Muscle of arm (tissue), 12 donors: Measurements from ENCODE around the gene DCAF11. TPM values are rescaled to one million over a fixed set of nuclear protein-coding genes. Genes with fewer than 3 reads are reported as not detected.
A peak's percentile ranks its signal among the peaks of the same experiment; 100 is the strongest.

Source experiments
- DNase-seq: peaks from one replicate; pipeline ENCODE4 v3.0.0-alpha.2; 2013
- polyA plus RNA-seq, 12 donors: library from polyadenylated mRNA; unstranded; fragments of 120-200 nt; gene quantifications; one replicate each; pipeline ENCODE4 v1.2.1, GENCODE V29; 2013; ENCODE audit not compliant: insufficient read length in 12 of 12

The DCAF11 gene
- polyA plus RNA-seq, 12 donors: 35.5 to 53.7 (median 40.5) TPM; not detected in 1

DNA sequence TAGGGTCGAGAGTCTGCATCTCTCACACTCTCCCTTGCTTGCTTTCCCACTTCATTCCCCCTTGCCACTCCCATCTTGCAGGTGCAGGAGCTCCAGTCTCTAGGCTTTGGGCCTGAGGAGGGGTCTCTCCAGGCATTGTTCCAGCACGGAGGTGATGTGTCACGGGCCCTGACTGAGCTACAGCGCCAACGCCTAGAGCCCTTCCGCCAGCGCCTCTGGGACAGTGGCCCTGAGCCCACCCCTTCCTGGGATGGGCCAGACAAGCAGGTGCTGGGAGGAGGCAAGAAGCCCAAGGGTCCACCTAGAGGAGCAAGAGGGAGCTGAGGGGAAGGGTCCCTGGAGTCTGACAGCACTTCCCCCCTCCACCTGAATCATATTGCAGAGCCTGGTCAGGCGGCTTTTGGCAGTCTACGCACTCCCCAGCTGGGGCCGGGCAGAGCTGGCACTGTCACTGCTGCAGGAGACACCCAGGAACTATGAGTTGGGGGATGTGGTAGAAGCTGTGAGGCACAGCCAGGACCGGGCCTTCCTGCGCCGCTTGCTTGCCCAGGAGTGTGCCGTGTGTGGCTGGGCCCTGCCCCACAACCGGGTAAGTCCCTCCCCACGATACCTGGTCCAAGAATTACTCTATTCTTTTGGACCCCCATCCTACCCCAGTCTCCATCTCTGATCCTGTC lies 37.0 kb downstream of the DCAF11 start:
- DNase-seq: no peak

DNA sequence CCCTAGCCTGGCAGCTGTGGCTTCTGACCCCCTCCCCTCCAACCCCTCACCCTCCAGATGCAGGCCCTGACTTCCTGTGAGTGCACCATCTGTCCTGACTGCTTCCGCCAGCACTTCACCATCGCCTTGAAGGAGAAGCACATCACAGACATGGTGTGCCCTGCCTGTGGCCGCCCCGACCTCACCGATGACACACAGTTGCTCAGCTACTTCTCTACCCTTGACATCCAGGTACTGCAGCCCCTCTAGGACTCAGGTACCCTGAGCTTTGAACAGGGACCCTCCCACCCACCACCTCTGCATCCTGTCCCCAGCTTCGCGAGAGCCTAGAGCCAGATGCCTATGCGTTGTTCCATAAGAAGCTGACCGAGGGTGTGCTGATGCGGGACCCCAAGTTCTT lies 40.5 kb downstream of the DCAF11 start:
- no peak for DNase-seq

DNA sequence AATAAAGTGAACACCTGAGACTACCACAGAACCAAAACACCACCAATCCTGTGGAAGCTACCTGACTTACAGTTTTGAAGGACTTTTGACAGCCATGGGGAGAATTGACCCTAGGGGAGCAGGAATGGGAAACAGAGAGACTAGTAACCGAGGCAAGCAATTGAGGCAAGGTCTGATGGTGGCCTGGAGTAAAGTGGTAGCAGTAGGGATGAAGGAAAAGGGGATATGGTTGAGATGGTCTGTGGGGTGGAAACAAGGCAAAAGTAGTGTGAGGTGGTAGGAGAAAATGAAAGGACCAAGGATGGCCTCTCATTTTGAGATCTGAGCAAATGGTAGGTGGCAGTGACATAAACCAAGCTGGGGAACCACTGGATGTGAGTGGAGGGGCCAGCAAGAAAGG lies 42.3 kb downstream of the DCAF11 start:
- DNase-seq: no peak

DNA sequence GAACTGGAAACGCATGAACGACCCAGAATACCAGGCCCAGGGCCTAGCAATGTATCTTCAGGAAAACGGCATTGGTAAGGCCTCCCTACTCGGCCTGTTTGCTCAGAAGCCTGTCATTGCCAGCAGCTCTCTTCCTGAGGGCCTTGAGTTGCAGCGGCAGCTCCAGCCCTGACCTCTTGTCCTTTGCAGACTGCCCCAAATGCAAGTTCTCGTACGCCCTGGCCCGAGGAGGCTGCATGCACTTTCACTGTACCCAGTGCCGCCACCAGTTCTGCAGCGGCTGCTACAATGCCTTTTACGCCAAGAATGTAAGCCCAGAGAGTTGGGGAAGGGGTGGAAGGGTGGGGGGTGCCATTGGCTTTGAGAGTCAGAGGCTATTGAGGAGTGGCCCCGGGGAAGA lies 42.8 kb downstream of the DCAF11 start:
- DNase-seq: no peak

DNA sequence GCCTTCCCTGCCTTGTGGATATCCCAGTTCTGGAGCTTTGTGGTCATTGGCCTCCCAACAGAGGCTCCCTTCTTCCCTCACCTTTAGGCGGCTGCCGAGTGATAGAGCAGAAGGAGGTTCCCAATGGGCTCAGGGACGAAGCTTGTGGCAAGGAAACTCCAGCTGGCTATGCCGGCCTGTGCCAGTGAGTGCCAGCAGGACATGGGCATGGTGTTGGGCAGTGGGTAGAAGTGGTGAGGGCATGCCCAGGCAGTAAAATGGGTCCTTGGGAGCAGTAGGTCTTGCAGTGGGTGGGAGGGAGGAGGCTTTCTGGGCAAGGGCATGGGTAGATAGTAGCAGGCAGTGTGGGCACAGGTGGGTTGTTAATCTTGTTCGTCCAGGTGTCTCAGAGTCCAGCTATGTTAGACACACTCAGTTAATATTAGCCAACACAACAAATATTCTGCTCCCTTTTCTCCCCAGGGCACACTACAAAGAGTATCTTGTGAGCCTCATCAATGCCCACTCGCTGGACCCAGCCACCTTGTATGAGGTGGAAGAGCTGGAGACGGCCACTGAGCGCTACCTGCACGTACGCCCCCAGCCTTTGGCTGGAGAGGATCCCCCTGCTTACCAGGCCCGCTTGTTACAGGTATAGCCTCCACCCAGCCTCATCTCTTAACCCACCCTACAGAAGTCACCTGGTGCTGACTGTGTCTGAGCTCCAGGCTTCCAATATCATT lies 45.4 kb downstream of the DCAF11 start:
- DNase-seq: no peak

DNA sequence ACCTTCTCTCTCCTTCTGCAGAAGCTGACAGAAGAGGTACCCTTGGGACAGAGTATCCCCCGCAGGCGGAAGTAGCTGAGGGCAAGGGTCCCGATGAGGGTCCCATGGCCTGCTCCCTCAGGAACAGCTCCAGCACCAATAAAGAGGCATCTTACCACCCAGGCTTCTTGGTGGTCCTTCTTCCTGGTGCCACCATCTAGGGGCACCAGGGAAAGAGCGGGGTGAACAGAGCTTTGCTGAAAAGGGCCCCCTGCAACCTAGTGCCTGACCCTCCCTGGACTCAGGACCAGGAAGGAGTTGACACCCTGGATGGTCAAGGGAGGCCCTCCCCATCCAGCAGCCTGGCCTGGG lies 45.9 kb downstream of the DCAF11 start:
- no peak for DNase-seq

DNA sequence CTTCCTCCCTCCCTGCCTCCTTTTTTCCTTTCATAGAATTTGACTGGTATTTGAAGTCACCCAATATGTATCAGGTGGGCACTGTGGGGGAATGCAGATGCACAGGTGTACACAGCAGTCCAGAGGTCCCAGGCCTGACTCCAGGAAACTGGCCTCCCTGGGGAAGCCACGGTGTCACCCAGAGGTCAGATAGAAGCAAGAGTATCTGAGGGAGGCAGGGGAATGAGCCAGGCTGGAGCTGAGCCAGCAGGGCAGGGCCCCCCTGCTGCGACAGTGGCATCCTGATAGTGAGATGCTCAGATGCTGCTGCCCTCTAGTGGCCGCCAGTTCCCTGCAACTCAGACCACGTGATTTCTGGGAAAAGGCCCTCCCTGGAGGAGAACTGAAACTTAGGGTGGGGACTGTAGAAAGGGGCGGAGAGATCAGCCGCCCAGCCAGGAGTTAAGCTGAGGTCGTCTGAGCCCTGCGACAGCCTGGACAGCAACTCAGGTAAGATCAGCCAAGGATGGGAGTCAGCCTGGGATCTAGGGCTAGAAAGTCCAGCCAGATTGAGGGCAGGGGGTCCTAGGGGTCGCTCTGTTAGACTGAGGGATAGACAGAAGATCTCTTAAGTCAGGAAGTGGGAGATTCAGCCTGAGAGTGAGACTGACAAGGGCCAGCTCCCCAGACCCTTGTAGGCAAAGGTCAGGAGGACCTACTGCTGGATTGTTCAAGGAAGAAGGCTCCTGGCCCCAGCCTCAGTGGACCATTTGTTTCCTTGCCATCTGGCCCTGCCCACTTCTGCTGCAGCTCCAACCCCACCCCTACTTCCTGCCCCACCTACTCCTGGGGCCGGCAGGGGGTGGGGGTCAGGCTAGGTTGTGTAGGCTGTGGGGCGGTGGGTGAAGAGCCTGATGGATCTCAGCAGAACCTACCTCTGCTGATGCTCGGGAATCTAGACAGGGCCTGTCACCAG lies 46.5 kb downstream of the DCAF11 start, which contains the start of gene IRF9:
IRF9 (plus strand) TSS at position 416 of the 955 bp plus-strand sequence. CDS start 880 bp downstream, outside the sequence.
- peak; percentile 96 for DNase-seq

DNA sequence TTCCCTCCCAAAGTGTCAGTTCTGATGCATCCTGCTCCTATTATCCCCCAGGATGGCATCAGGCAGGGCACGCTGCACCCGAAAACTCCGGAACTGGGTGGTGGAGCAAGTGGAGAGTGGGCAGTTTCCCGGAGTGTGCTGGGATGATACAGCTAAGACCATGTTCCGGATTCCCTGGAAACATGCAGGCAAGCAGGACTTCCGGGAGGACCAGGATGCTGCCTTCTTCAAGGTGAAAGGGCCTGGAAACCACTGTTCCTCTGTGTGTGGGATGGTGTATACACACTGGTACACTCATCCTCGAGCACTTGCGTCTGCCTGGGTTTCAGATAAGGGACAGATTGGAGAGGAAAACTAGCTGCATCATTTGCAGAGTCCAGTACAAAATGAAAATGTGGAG lies 47.5 kb downstream of the DCAF11 start:
- DNase-seq: no peak

DNA sequence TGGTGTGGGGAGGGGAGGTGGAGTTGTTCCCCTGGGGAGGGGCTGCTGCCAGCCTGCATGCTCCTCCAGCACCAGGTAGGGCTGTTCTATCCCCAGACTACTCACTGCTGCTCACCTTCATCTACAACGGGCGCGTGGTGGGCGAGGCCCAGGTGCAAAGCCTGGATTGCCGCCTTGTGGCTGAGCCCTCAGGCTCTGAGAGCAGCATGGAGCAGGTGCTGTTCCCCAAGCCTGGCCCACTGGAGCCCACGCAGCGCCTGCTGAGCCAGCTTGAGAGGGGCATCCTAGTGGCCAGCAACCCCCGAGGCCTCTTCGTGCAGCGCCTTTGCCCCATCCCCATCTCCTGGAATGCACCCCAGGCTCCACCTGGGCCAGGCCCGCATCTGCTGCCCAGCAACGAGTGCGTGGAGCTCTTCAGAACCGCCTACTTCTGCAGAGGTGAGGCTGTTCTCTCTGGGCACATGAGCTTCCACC lies 50.0 kb downstream of the DCAF11 start:
- DNase-seq: no peak

DNA sequence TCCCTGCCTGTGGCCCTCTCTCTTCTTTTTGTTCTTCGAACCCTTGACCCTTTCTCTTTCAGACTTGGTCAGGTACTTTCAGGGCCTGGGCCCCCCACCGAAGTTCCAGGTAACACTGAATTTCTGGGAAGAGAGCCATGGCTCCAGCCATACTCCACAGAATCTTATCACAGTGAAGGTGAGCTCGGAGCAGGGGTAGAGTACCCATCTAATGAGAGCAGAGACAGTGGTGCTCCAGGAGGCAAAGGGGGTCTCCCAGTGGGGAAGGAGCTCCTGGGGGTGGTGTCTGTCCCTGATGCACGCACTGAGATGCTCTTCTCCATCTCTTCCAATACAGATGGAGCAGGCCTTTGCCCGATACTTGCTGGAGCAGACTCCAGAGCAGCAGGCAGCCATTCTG lies 51.2 kb downstream of the DCAF11 start:
- no peak for DNase-seq

DNA sequence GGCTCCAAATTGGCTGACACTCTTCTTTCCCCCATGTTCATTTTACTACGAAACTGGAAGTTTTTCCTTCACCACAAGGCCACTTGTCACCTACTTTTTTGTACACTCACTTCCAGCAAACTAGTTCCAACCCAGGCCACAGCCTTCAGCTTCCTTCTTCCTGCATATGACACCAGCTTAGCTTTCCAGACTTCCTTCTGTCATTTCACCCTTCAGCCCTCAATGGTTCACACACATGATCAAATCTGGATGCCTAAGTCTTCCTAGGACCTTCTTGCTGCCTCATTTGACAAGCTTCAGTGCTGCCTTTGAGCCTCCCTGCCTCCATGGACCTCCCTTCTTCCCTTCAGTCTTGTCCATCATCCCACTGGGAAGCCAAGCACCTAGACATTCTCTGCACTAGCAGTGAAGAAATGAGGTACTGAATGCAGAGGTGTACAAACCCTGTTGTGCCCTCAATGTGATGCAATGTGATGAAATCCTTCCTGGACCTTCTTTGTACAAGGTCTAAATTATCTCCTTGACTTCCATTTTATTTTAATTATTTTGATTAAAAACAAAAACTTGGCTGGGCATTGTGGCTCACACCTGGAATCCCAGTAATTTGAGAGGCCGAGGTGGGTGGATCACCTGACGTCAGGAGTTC lies 53.0 kb downstream of the DCAF11 start:
- DNase-seq: no peak

DNA sequence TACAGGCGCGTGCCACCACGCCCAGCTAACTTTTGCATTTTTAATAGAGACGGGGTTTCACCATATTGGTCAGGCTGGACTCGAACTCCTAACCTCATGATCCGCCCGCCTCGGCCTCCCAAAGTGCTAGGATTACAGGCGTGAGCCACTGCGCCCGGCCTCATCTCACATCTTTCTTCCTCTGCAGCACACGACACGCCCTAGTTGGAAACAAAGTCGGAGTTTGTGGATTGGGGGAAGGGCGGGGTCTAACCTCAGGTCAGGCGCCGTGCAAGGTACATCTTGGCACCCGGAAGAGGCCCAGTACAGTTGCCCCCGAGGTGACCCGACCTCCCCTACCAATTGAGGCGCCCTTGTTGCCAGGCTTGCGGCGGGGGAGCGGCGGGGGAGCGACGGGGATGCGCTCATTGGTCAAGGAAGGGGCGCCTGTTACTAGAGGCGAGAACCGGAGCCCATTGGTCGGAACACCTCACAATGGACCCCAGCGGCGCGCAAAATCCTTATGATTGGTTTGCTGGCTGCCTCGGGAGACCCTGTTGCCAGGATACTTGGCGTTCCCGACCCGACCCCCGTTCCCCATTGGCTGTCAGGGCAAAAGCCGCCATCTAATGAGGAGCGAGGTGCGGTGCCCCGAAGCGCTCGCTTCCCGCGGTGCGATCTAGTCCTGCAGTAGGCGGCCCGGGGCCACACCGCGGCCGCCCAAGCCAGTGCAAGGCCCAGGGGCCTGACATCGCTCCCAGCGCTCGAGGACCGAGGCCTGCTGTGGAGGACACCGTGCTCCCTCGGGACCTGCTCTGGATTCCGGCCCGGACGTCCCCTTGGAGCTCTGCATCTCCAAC lies 57.1 kb downstream of the DCAF11 start, which contains the start of gene REC8:
REC8 (plus strand) TSS at position 659 of the 839 bp plus-strand sequence. CDS start 473 bp downstream, outside the sequence.
- peak; percentile 81 for DNase-seq

DNA sequence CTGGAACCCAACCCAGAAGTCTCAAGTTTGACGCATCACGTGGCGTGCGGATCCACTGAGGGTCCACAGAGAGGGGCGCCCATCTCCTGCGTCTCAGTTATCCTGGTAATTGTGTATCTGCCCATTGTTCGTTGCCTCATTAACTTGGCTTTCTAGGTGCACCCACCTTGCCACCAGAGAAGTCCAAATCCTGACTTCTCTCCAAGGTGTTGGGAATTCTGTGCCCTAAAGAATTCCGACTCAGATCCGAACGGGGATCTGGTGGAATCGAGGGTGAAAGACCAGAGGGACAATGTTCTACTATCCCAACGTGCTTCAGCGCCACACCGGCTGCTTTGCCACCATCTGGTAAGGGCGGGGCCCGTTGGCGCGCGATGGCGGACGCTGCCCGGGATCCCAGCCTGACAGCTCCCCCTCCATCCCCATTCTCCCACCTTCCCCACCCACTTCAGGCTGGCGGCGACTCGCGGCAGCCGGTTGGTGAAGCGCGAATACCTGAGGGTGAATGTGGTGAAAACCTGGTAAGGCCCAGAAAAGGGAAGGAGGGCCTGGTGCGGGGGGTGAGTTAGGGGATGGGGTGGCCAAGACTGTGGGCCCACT lies 57.8 kb downstream of the DCAF11 start:
- no peak for DNase-seq

DNA sequence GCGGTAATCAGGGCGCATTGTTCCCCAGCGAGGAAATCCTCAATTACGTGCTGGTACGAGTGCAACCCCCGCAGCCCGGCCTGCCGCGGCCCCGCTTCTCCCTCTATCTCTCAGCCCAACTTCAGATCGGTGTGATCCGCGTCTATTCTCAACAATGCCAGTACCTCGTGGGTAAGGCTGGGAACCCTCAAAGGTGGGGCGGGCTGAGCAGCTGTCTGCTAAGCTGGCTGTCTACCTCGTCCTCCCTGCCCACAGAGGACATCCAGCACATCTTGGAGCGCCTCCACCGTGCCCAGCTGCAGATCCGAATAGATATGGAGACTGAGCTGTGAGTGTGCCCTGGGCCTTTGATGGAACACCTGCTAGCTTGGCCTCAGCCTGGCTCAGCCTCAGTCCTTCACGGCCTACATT lies 58.3 kb downstream of the DCAF11 start:
- no peak for DNase-seq

Other genes with a start within 250 kb of the DCAF11 start
- gene DHRS4, start 161.0 kb upstream of the DCAF11 start, polyA plus RNA-seq: 10 to 100 TPM in 10 of 12 donors, 1 to 10 TPM in 1, not detected in 1; 9.8 to 56.4 (median 15.7) TPM
- gene DHRS4L2, start 125.8 kb upstream of the DCAF11 start, polyA plus RNA-seq: 10 to 100 TPM in 9 of 12 donors, 1 to 10 TPM in 2, not detected in 1; 8.6 to 17.0 (median 13.9) TPM
- gene CARMIL3, start 62.8 kb upstream of the DCAF11 start, polyA plus RNA-seq: under 1 TPM in 10 of 12 donors, not detected in 2; 0.09 to 0.74 (median 0.22) TPM
- gene CPNE6, start 43.2 kb upstream of the DCAF11 start, polyA plus RNA-seq: under 1 TPM in 2 of 12 donors, not detected in 10; 0.08 to 0.21 TPM
- 10 to 100 TPM in 1 of 12 donors, 1 to 10 TPM in 10, not detected in 1; 2.2 to 17.9 (median 3.5) TPM for gene PCK2, start 20.5 kb upstream of the DCAF11 start, polyA plus RNA-seq
- gene NRL, start 172 bp downstream of the DCAF11 start, polyA plus RNA-seq: 1 to 10 TPM in 7 of 12 donors, under 1 TPM in 3, not detected in 2; 0.82 to 1.9 (median 1.4) TPM
- gene FITM1, start 15.9 kb downstream of the DCAF11 start, polyA plus RNA-seq: 100 to 1,000 TPM in 6 of 12 donors, 10 to 100 TPM in 5, not detected in 1; 54.9 to 160 (median 102) TPM
- gene PSME1, start 21.4 kb downstream of the DCAF11 start, polyA plus RNA-seq: 100 to 1,000 TPM in 9 of 12 donors, 10 to 100 TPM in 2, not detected in 1; 67.3 to 116 (median 106) TPM
- gene EMC9, start 26.8 kb downstream of the DCAF11 start, polyA plus RNA-seq: 10 to 100 TPM in 11 of 12 donors, not detected in 1; 21.0 to 38.3 (median 25.8) TPM
- 100 to 1,000 TPM in 4 of 12 donors, 10 to 100 TPM in 7, not detected in 1; 68.9 to 105 (median 90.2) TPM for gene PSME2, start 31.8 kb downstream of the DCAF11 start, polyA plus RNA-seq
- gene RNF31, start 32.7 kb downstream of the DCAF11 start, polyA plus RNA-seq: 10 to 100 TPM in 11 of 12 donors, not detected in 1; 27.3 to 75.4 (median 35.6) TPM
- 10 to 100 TPM in 11 of 12 donors, not detected in 1; 18.1 to 46.6 (median 25.9) TPM for gene IRF9, start 46.5 kb downstream of the DCAF11 start, polyA plus RNA-seq
- gene REC8, start 57.3 kb downstream of the DCAF11 start, polyA plus RNA-seq: 10 to 100 TPM in 4 of 12 donors, 1 to 10 TPM in 7, not detected in 1; 5.7 to 52.4 (median 8.6) TPM
- gene IPO4, start 74.0 kb downstream of the DCAF11 start, polyA plus RNA-seq: 10 to 100 TPM in 11 of 12 donors, not detected in 1; 17.5 to 32.3 (median 24.2) TPM
- 10 to 100 TPM in 11 of 12 donors, not detected in 1; 13.2 to 60.8 (median 17.5) TPM for gene TM9SF1, start 80.7 kb downstream of the DCAF11 start, polyA plus RNA-seq
- gene TSSK4, start 90.9 kb downstream of the DCAF11 start, polyA plus RNA-seq: 10 to 100 TPM in 1 of 12 donors, 1 to 10 TPM in 9, not detected in 2; 2.0 to 10.1 (median 4.7) TPM
- gene CHMP4A, start 98.7 kb downstream of the DCAF11 start, polyA plus RNA-seq: 10 to 100 TPM in 11 of 12 donors, not detected in 1; 27.6 to 61.9 (median 36.6) TPM
- 10 to 100 TPM in 4 of 12 donors, 1 to 10 TPM in 7, not detected in 1; 4.6 to 33.0 (median 8.7) TPM for gene MDP1, start 101.3 kb downstream of the DCAF11 start, polyA plus RNA-seq
- gene NEDD8, start 117.6 kb downstream of the DCAF11 start, polyA plus RNA-seq: 100 to 1,000 TPM in 11 of 12 donors, not detected in 1; 123 to 211 (median 177) TPM
- 10 to 100 TPM in 11 of 12 donors, not detected in 1; 39.8 to 82.9 (median 54.4) TPM for gene GMPR2, start 118.2 kb downstream of the DCAF11 start, polyA plus RNA-seq
- gene TINF2, start 127.8 kb downstream of the DCAF11 start, polyA plus RNA-seq: 10 to 100 TPM in 11 of 12 donors, not detected in 1; 35.0 to 46.2 (median 43.5) TPM
- gene TGM1, start 148.4 kb downstream of the DCAF11 start, polyA plus RNA-seq: 1 to 10 TPM in 8 of 12 donors, under 1 TPM in 2, not detected in 2; 0.64 to 7.2 (median 1.4) TPM
- 10 to 100 TPM in 9 of 12 donors, 1 to 10 TPM in 1, not detected in 2; 9.9 to 25.5 (median 13.5) TPM for gene RABGGTA, start 156.8 kb downstream of the DCAF11 start, polyA plus RNA-seq
- 10 to 100 TPM in 10 of 12 donors, 1 to 10 TPM in 1, not detected in 1; 9.8 to 25.1 (median 16.9) TPM for gene DHRS1, start 185.0 kb downstream of the DCAF11 start, polyA plus RNA-seq
- 10 to 100 TPM in 11 of 12 donors, not detected in 1; 18.0 to 23.6 (median 20.5) TPM for gene NOP9, start 185.1 kb downstream of the DCAF11 start, polyA plus RNA-seq
- 10 to 100 TPM in 6 of 12 donors, 1 to 10 TPM in 5, not detected in 1; 7.3 to 28.8 (median 11.2) TPM for gene CIDEB, start 193.2 kb downstream of the DCAF11 start, polyA plus RNA-seq
- gene LTB4R2, start 195.4 kb downstream of the DCAF11 start, polyA plus RNA-seq: 1 to 10 TPM in 11 of 12 donors, not detected in 1; 1.6 to 7.2 (median 2.7) TPM
- 10 to 100 TPM in 1 of 12 donors, 1 to 10 TPM in 9, not detected in 2; 2.2 to 15.8 (median 3.2) TPM for gene LTB4R, start 196.7 kb downstream of the DCAF11 start, polyA plus RNA-seq
- gene ADCY4, start 220.3 kb downstream of the DCAF11 start, polyA plus RNA-seq: 10 to 100 TPM in 10 of 12 donors, 1 to 10 TPM in 1, not detected in 1; 8.4 to 26.2 (median 16.9) TPM
- gene RIPK3, start 225.2 kb downstream of the DCAF11 start, polyA plus RNA-seq: 1 to 10 TPM in 9 of 12 donors, under 1 TPM in 1, not detected in 2; 0.96 to 5.6 (median 1.3) TPM